Fibroblast of villous mesenchyme (primary cell): ENCODE data around the gene KRT3. TPM values are rescaled to one million over a fixed set of nuclear protein-coding genes. Genes with fewer than 3 reads are reported as not detected.
A peak's percentile ranks its signal among the peaks of the same experiment; 100 is the strongest.

ENCODE experiments used
- DNase-seq: peaks from one replicate; pipeline ENCODE4 v3.0.0-alpha.2; 2010; ENCODE audit warnings: low read depth
- H3K4me3 ChIP-seq: 2 replicates; pipeline ENCODE4 v1.5.1; 2011; ENCODE audit warnings: low read depth, mild to moderate bottlenecking, low read length
- CTCF ChIP-seq: IDR thresholded peaks from 2 replicates; pipeline ENCODE4 v1.5.1; 2012; ENCODE audit warnings: low read depth, mild to moderate bottlenecking, low read length; ENCODE audit not compliant: insufficient read depth
- total RNA-seq: library from RNA; depleted of rRNA; stranded (reverse); fragments of >200 nt; gene quantifications from 2 replicates; pipeline ENCODE4 v1.2.3, GENCODE V29; 2012

The KRT3 gene
- total RNA-seq, 1 donor: not detected

GRCh38 chr12:52832985-52833905 is 37.3 kb upstream of the KRT3 start:
- no peak for DNase-seq
- no peak for TF ChIP-seq CTCF
- H3K4me3 ChIP-seq: no peak overlapping the region

GRCh38 chr12:52832451-52832850 is 36.5 kb upstream of the KRT3 start:
- no peak for DNase-seq
- no peak for TF ChIP-seq CTCF
- no peak overlapping the region for H3K4me3 ChIP-seq

- TF ChIP-seq CTCF: no peak
Measured at GRCh38 chr12:52831251-52831650, 35.3 kb upstream of the KRT3 start.

GRCh38 chr12:52829986-52830770 is 34.3 kb upstream of the KRT3 start:
- no peak for DNase-seq
- TF ChIP-seq CTCF: no peak

More at GRCh38 chr12:52831251-52831650, 35.3 kb upstream of the KRT3 start:
- H3K4me3 ChIP-seq: no peak overlapping the region
- DNase-seq: no peak

GRCh38 chr12:52828591-52829021 is 32.7 kb upstream of the KRT3 start:
- no peak overlapping the region for H3K4me3 ChIP-seq
- no peak for TF ChIP-seq CTCF
- DNase-seq: peak; percentile 49

More at GRCh38 chr12:52829986-52830770, 34.3 kb upstream of the KRT3 start:
- H3K4me3 ChIP-seq: no peak overlapping the region

GRCh38 chr12:52828156-52828555 is 32.2 kb upstream of the KRT3 start:
- TF ChIP-seq CTCF: no peak
- no peak overlapping the region for H3K4me3 ChIP-seq
- DNase-seq: no peak
